ENCODE results near the gene S100A16.
"Not testable (repeated sequence)": the region's sequence is repeated elsewhere in the genome, so short reads cannot be mapped to it uniquely, and the experiment has no call there.

Gene S100A16, protein sequence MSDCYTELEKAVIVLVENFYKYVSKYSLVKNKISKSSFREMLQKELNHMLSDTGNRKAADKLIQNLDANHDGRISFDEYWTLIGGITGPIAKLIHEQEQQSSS

GRCh38 chr1:153612755-153613331, at the start of gene S100A16:
S100A16 (minus strand) TSS chr1:153613137; CDS start chr1:153608151, 4,986 bp downstream.
- DNase-seq = no peak

GRCh38 chr1:153662269-153662668, 49.3 kb upstream of the S100A16 start:
- no peak for DNase-seq

- DNase-seq = peak; percentile 37
These were observed 48.3 kb upstream of the S100A16 start for GRCh38 chr1:153661111-153661708.

DNA sequence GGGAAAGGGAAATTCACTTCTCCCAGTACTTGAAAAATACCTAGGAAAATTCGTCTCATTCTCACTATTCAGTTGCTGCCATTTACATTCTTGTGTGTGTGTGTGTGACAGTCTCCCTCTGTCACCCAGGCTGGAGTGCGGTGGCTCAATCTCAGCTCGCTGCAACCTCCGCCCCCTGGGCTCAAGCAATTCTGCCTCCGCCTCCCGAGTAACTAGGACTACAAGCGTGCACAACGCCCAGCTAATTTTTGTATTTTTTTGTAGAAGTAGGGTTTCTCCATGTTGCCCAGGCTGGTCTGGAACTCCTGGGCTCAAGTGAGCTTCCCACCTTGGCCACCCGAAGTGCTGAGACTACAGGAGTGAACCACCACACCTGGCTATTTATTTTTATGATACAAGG, 46.7 kb upstream of the S100A16 start:
- DNase-seq = no peak

GRCh38 chr1:153659175-153659534, 46.2 kb upstream of the S100A16 start:
- peak; percentile 45 for DNase-seq

GRCh38 chr1:153658400-153659174, 45.6 kb upstream of the S100A16 start, which contains the start of gene SNAPIN:
SNAPIN (plus strand) TSS chr1:153658703; CDS start chr1:153658744, 41 bp downstream.
- DNase-seq = peak; percentile 95

GRCh38 chr1:153655333-153655732, 42.4 kb upstream of the S100A16 start:
- DNase-seq = no peak

GRCh38 chr1:153652805-153653500, 40.0 kb upstream of the S100A16 start:
- no peak for DNase-seq

- no peak for DNase-seq
These were observed 38.8 kb upstream of the S100A16 start for GRCh38 chr1:153651771-153652170.

GRCh38 chr1:153649863-153650235, 36.9 kb upstream of the S100A16 start:
- no peak for DNase-seq

DNA sequence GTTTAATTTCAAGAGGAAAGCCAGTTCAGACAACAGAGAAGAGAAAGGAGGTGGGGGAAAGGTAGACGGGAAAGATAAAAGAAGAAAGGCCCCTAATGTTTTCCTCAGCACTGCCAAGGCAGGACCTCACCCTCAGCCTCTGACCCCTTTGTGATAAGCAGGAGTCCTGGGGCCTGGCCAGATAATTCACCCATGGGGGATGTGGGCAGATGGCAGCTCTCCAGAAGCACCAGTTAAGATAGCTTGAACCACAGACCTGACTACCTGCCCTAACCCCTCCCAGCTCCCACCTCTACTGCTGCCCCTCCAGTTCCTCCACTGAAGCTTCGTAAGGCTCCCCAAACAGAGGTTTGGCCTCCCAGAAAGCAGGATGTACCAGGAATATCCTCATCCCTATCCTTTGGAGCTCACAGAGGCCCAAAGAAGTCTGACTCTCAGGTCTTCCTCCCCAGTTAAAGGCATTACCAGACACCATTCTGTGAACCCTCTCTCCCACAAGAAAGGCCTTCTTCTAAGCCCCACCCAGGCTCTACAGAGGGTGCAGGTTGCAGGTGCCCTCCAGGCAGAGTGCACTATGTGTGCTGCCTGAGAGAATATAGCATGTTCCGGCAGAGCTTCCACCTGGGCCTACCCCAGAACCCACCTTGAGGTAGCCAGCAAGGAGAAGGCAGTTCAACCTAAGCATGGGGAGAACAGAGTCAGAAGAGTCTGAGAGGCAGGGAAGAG, 36.4 kb upstream of the S100A16 start:
- no peak for DNase-seq

GRCh38 chr1:153648000-153648643, 35.2 kb upstream of the S100A16 start:
- DNase-seq = no peak

DNA sequence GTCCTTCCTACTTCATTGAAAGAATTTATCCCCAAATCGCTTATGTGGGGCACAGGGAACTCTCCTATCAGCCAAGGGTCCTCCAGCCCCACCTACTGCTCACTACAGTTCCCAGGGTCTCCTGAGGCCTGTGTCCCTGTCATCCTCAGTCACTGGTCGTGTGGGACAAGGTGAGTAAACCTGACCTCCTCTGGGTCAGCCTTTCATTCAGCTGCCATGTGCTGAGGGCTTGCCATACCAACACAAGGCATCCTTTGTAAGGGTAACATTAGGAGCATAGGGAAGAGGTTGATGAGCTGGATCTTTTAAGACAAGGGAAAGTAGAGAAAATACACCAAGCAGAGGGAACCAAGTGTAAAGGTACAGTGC, 34.4 kb upstream of the S100A16 start:
- DNase-seq = peak; percentile 62

- peak; percentile 62 for DNase-seq
These were observed 33.9 kb upstream of the S100A16 start for GRCh38 chr1:153646672-153647345.

DNA sequence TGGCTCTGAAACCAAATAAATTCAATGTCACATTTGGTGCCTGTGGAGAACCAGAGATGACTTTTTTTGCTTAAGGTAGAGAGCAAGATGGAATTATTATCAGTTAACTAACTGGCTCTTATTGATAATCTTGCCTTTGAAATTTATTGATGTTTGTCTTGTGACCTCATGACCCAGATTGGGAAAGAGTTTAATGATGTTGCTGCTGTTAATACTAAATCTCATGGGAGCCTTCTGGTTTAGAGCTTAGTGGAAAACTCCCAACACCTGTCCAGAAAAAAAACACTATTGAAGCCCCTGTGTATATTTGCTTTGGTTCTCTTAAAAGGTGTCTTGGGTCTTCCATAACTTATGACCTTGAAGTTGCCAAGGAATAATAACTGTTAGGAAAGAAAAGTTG, 30.9 kb upstream of the S100A16 start:
- DNase-seq = no peak

- no peak for DNase-seq
These were observed 30.2 kb upstream of the S100A16 start for GRCh38 chr1:153643100-153643499.

DNA sequence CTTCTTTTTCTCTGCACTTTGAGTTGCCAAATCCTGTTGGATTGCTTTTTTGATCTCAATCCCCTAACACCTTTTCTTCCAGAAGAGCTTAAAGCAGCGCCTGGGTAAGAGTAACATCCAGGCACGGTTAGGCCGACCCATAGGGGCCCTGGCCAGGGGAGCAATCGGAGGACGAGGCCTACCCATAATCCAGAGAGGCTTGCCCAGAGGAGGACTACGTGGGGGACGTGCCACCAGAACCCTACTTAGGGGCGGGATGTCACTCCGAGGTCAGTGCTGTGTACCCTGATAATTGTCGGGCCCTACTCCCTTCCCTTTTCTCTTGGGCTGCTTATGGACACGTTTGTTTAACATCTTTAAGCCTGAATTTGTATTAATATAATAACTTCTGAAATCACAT, 29.2 kb upstream of the S100A16 start:
- DNase-seq = no peak

DNA sequence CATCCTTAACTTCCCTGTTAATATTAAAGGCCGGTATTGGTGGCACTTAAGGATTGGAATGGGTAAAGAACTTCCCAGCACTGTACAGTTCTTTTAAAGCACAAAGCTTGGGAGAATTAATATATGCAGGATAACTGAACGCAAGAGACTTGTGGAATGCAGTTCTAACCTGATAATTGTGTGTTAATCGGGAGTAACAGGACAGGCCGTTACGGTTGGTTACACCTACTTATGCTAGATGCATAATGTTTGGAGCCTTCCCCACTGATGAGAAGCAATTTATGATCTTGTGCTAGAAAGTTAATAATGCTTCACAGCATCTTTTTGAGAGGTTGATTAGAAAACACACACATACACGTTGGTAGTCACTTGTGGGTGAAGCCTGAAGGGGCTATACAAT, 27.9 kb upstream of the S100A16 start:
- no peak for DNase-seq

- DNase-seq = not testable (repeated sequence)
These were observed 27.3 kb upstream of the S100A16 start for GRCh38 chr1:153640213-153640612.

DNA sequence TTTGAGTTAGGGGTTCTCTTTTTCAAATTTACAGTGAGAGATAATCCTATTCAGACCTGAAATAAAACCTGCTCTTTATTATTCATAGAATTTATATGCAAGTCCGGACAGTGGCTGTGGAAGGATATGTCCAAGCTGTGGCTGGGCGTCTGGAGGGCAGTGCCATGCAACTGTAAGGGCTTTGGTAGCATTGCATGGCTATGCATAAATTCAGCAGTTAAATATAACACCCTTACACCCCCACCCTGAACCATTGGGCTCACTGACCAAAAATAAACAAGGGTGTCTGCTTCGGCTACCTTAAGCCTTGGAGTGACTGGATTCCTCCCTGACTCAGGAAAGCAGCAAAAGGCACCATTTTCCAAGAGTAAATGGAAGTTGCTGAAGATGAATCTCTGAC, 26.3 kb upstream of the S100A16 start:
- DNase-seq = no peak

- DNase-seq = peak; percentile 88
These were observed 25.3 kb upstream of the S100A16 start for GRCh38 chr1:153638261-153638660.

GRCh38 chr1:153636312-153636711, 23.4 kb upstream of the S100A16 start:
- no peak for DNase-seq
